ENCODE results near the gene NADSYN1.

- TF ChIP-seq CTCF (conservative IDR thresholded peaks at IDR 0.05 in 1 of 2, IDR thresholded peaks at IDR 0.05 in 1 of 2; ENCODE audit: low read depth in 1 of 2, low read length in 2 of 2), result no peak
- no peak for TF ChIP-seq EZH2 (IDR thresholded peaks at IDR 0.05; ENCODE audit: low read length, missing control alignments)
Observed at GRCh38 chr11:71425860-71426259, 27.1 kb upstream of the NADSYN1 start.

All from fibroblast of lung (primary cell).